Transverse colon (tissue), 4 donors: ENCODE results near the gene AATK. TPM values are rescaled to one million over a fixed set of nuclear protein-coding genes. Genes with fewer than 3 reads are reported as not detected.

Source experiments
- DNase-seq: peaks from one replicate; pipeline ENCODE4 v3.0.0-alpha.2; 2019
- H3K27ac ChIP-seq, 4 donors: fragments of 200-600 bp; sonication (generic); 2 replicates each; pipeline ENCODE4 v1.5.1; 2016 to 2018; ENCODE audit warnings: inconsistent platforms in 4 of 4
- H3K27me3 ChIP-seq: fragments of 200-600 bp; sonication (generic); 2 replicates; pipeline ENCODE4 v1.5.1; 2017; ENCODE audit warnings: inconsistent platforms
- H3K36me3 ChIP-seq, 4 donors: fragments of 200-600 bp; sonication (generic); 2 replicates each; pipeline ENCODE4 v1.5.1; 2017 to 2019; ENCODE audit warnings: inconsistent platforms in 4 of 4
- H3K4me1 ChIP-seq, 4 donors: fragments of 200-600 bp; sonication (generic); 2 replicates each; pipeline ENCODE4 v1.5.1; 2017 to 2020; ENCODE audit warnings: inconsistent platforms in 4 of 4
- H3K4me3 ChIP-seq, 4 donors: fragments of 200-600 bp; sonication (generic); 1 replicate in 1 of 4; 2 replicates in 3 of 4; pipeline versions ENCODE4 v1.5.1 to v1.6.1; 2017 to 2019; ENCODE audit warnings: inconsistent platforms in 4 of 4
- H3K9me3 ChIP-seq, 2 donors: fragments of 200-600 bp; sonication (generic); 2 replicates each; pipeline ENCODE4 v1.5.1; 2017 to 2019; ENCODE audit warnings: inconsistent platforms in 2 of 2
- CTCF ChIP-seq, 5 experiments: fragments of 200-600 bp in 3 of 5; fragments of 450-650 bp in 2 of 5; sonication (generic) in 3 of 5; IDR thresholded peaks; 1 replicate in 2 of 5; 2 replicates in 3 of 5; pipeline ENCODE4 v1.5.1; 2016 to 2017; ENCODE audit warnings: antibody characterized with exemption in 5 of 5, inconsistent platforms in 3 of 5, mild to moderate bottlenecking in 2 of 5, moderate library complexity in 1 of 5
- EP300 ChIP-seq: sonication (generic); formaldehyde crosslinking; IDR thresholded peaks from one replicate; pipeline ENCODE4 v1.6.1; 2017; ENCODE audit warnings: antibody characterized with exemption, low read depth
- POLR2A ChIP-seq: fragments of 450-650 bp; IDR thresholded peaks from one replicate; pipeline ENCODE4 v1.6.1; 2016; ENCODE audit warnings: antibody characterized with exemption, mild to moderate bottlenecking, moderate library complexity
- POLR2AphosphoS5 ChIP-seq, 3 donors: sonication (generic); formaldehyde crosslinking; IDR thresholded peaks; one replicate each; pipeline ENCODE4 v1.6.1; 2016; ENCODE audit warnings: antibody characterized with exemption in 3 of 3
- WGBS, 2 donors: methylation state at CpG; one replicate each; pipeline ENCODE4 v1.1.5; 2018; ENCODE audit warnings: low coverage in 1 of 2; 5-methylcytosine and 5-hydroxymethylcytosine counted together
- in situ Hi-C, 4 donors: fragments of 200-750 bp; cut with MboI; loops; one replicate each; pipeline versions ENCODE4 v1.15.0 to v1.15.1; 2017; ENCODE audit warnings: low sequenced_read_pairs in 3 of 4, low pct_ligation_motif_present in 1 of 4, low pct_unique_long_range_greater_than_20kb in 1 of 4
- intact Hi-C: fragments of 100-400 bp; cut with DNase I; formaldehyde crosslinking; loops from one replicate; pipeline ENCODE4 v1.15.1; 2023; ENCODE audit warnings: low total_unique reads
- total RNA-seq, 4 donors: library from RNA; depleted of rRNA; stranded (reverse); fragments of >200 nt; gene quantifications; one replicate each; pipeline ENCODE4 v1.1.0, GENCODE V29; 2016

The AATK gene
- total RNA-seq, 4 donors from 2014 or later: 1.7 to 21.3 (median 8.6) TPM

GRCh38 chr17:81125573-81126081 lies 40.4 kb downstream of the AATK start:
- no peak overlapping the region for H3K27ac ChIP-seq
- no peak for TF ChIP-seq CTCF (IDR thresholded peaks at IDR 0.05)
- TF ChIP-seq EP300: no peak
- TF ChIP-seq POLR2A: no peak
- no peak for TF ChIP-seq POLR2AphosphoS5 (IDR thresholded peaks at IDR 0.05)
- intact Hi-C loops (no loop called here), in situ Hi-C loops (no loop called here)
- 38% methylated on average over 14 of the region's 14 CpGs; no CpG with 5 or more reads in 1 of the 2 donors for WGBS, 2 donors
- no peak for DNase-seq
- no peaks in the 10 kb centered on the region for H3K4me1 ChIP-seq
- no peaks in the 10 kb centered on the region for H3K9me3 ChIP-seq
- H3K36me3 ChIP-seq: no peaks in the 10 kb centered on the region
- no peak overlapping the region for H3K4me3 ChIP-seq
- H3K27me3 ChIP-seq: no peaks in the 10 kb centered on the region

- WGBS, 2 donors: 83% methylated on average over 15 of the region's 18 CpGs; no CpG with 5 or more reads in 1 of the 2 donors
- no peak for DNase-seq
- no peak for TF ChIP-seq POLR2AphosphoS5 (IDR thresholded peaks at IDR 0.05)
- TF ChIP-seq CTCF (IDR thresholded peaks at IDR 0.05): no peak
- no peak for TF ChIP-seq POLR2A
- no peak for TF ChIP-seq EP300
- in situ Hi-C loops (no loop called here), intact Hi-C loops (no loop called here)
- Histone ChIP-seq H3K4me1 (peaks cover 0 to 4% (median under 1%) of the 10 kb centered on the region in 4 donors), H3K27me3 (no peaks in the 10 kb centered on the region), H3K4me3 (no peak overlapping the region), H3K9me3 (no peaks in the 10 kb centered on the region), H3K36me3 (no peaks in the 10 kb centered on the region), H3K27ac (no peak overlapping the region)
Observed at GRCh38 chr17:81124377-81124776, 41.6 kb downstream of the AATK start.

- no peak for DNase-seq
- Histone ChIP-seq H3K4me3 (no peak overlapping the region), H3K36me3 (no peaks in the 10 kb centered on the region), H3K27ac (no peak overlapping the region), H3K9me3 (no peaks in the 10 kb centered on the region), H3K4me1 (peaks cover 0 to 9% (median 4%) of the 10 kb centered on the region in 4 donors), H3K27me3 (peaks cover 4% of the 10 kb centered on the region)
- TF ChIP-seq EP300 (no peak), POLR2AphosphoS5 (IDR thresholded peaks at IDR 0.05) (no peak), POLR2A (no peak), CTCF (IDR thresholded peaks at IDR 0.05) (no peak)
- in situ Hi-C loops: no loop called here
- WGBS, 2 donors: 80% methylated on average over 25 of the region's 39 CpGs; no CpG with 5 or more reads in 1 of the 2 donors
- intact Hi-C loops: no loop called here
Observed at GRCh38 chr17:81123052-81124048, 42.7 kb downstream of the AATK start.
